Measurements from ENCODE around the gene RCN1.
"Not testable (repeated sequence)": the region's sequence is repeated elsewhere in the genome, so short reads cannot be mapped to it uniquely, and the experiment has no call there.

Gene RCN1

DNA sequence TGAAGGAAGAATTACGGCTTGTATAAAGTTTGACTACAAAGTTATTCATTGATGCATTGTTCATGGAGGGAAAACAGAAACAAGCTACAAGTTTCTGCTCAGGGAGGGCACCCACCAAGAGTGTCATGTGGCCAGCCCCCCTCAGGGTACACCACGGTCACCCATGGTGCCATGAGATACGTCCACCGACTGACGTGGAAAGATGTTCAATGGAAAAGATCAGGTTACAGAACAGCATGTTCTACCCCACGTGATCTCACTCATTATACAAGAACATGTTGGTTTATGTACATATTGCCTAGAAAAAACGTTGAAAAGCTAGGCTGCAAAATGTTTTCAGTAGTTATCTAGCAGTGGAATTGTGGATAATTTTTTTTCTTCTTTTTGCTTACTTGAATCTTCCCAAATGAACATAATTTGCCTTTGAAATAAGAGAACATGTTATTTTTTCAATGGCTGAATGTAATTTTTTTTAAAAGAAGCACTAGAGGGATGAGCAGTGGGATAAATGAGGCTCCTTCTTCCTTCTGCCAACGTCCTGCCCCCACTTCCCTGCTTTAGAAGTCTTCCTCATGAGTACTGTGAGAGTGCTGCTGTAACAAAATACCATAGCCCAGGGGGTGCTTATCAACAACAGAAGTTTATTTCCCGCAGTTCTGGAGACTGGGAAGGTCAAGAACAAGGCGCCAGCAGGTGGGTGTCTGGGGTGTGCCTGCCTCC, 22.5 kb downstream of the RCN1 start:
- TF ChIP-seq CTCF (IDR thresholded peaks at IDR 0.05; ENCODE audit: low read depth, low read length): no peak
- no peak for DNase-seq (ENCODE audit: extremely low read depth, low read depth)

GRCh38 chr11:32113920-32114203, 23.0 kb downstream of the RCN1 start:
- TF ChIP-seq CTCF (IDR thresholded peaks at IDR 0.05; ENCODE audit: low read depth, low read length): no peak
- no peak for DNase-seq (ENCODE audit: extremely low read depth, low read depth)

DNA sequence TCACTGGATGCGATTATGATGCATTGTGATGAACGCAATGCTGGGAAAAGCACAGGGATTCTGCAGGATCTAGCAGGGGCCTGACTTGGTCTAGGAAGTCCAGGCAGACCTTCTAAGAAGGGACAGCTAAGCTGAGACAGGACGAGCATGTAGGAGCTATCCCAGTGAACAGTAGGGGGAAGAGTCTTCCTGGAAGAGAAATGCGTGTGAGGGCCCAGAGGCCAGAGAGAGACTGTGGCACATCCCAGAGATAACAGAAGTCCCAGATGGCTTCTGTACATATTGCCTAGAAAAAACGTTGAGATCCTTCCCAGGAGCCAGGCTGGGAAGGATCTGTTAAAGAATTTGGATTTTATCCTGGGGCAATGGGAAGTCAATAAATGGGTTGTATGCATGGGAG, 24.6 kb downstream of the RCN1 start:
- DNase-seq (ENCODE audit: extremely low read depth, low read depth): no peak
- TF ChIP-seq CTCF (IDR thresholded peaks at IDR 0.05; ENCODE audit: low read depth, low read length): no peak

- no peak for TF ChIP-seq CTCF (IDR thresholded peaks at IDR 0.05; ENCODE audit: low read depth, low read length)
- no peak for DNase-seq (ENCODE audit: extremely low read depth, low read depth)
Observed at GRCh38 chr11:32116668-32117067, 25.8 kb downstream of the RCN1 start.

DNA sequence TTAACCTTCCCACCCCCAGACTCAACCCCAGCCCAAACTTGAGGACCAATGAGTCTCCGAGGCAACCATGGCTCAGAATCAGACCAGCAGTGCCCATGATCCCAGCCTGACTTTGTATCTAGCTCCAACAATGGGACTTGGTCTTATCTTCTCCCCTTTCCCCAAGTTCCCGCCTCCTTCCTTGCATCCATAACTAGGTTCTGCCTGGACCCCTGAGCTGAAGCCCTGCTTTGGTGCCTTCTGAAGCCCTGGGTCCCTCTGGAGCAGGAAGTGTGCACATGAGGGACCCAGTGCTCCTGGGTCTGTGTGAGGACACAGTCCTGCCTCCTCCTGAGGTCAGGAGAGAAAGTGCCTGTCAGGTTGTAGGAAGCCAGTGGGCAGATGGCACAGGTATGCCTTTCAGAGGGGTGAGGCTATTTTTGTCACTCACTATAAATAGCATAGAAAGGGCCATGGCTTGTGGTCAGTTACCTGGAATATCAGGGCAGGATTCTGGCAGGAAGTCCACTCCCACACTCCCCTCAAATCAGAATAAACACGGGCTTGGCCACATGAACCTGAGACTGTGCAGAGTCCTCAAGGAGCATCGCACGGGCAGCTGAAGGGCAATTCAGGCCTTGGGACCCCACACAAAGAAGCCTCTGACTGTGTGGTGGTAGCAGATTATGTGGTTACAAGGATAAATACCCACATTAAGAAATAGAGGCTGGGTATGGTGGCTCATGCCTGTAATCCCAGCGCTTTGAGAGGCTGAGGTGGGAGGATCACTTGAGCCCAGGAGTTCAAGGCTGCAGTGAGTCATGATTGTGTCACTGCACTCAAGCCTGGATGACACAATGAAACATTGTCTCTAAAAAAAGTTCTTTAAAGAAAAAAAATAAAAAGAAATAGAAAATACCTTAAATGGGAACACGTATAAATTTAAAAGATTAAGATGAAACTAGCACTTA, 27.4 kb downstream of the RCN1 start:
- TF ChIP-seq CTCF (IDR thresholded peaks at IDR 0.05; ENCODE audit: low read depth, low read length): no peak
- DNase-seq (ENCODE audit: extremely low read depth, low read depth): no peak

- not testable (repeated sequence) for DNase-seq (ENCODE audit: extremely low read depth, low read depth)
Observed at GRCh38 chr11:32119139-32119538, 28.3 kb downstream of the RCN1 start.

- DNase-seq (ENCODE audit: extremely low read depth, low read depth): no peak
- no peak for TF ChIP-seq CTCF (IDR thresholded peaks at IDR 0.05; ENCODE audit: low read depth, low read length)
Observed at GRCh38 chr11:32121012-32121411, 30.1 kb downstream of the RCN1 start.
